ENCODE data around the gene FUOM. TPM values are rescaled to one million over a fixed set of nuclear protein-coding genes. Genes with fewer than 3 reads are reported as not detected.
"Not testable (repeated sequence)": the region's sequence is repeated elsewhere in the genome, so short reads cannot be mapped to it uniquely, and the experiment has no call there.

The FUOM gene
- total and polyA plus RNA-seq, 2 experiments from 2014 or later, result 30.8 to 33.9 TPM

GRCh38 chr10:133388236-133388972 lies 30.6 kb upstream of the FUOM start:
- peaks cover under 1% of the 10 kb centered on the region; the same call in 1 of the 3 replicates for H3K4me1 Mint-ChIP-seq
- Histone ChIP-seq H2AFZ (no peak overlapping the region), H4K20me1 (replicated peaks; ENCODE audit: insufficient read depth) (no peaks in the 10 kb centered on the region), H3K4me1 (ENCODE audit: insufficient read depth) (no peaks in the 10 kb centered on the region), H3K4me3 (no peak overlapping the region), H3K27me3 (ENCODE audit: insufficient read depth) (no peaks in the 10 kb centered on the region), H3K27ac (ENCODE audit: low read depth) (no peak overlapping the region), H3F3A (replicated peaks; ENCODE audit: low read depth) (no peaks in the 10 kb centered on the region), H3K9me2 (ENCODE audit: insufficient read depth) (no peaks in the 10 kb centered on the region), H3K79me2 (replicated peaks; ENCODE audit: insufficient read depth) (no peaks in the 10 kb centered on the region), H3K4me2 (no peak overlapping the region), H3K36me3 (ENCODE audit: insufficient read depth) (no peaks in the 10 kb centered on the region; the same call in 1 of the 2 replicates)
- H3K4me3 Mint-ChIP-seq, result no peak overlapping the region
- no peaks in the 10 kb centered on the region for H3K9me3 Mint-ChIP-seq
- DNase-seq (ENCODE audit: low spot score) (no peak), ATAC-seq (no peak)
- H3K27me3 Mint-ChIP-seq (ENCODE audit: insufficient read depth, low read depth, poor library complexity), result no peaks in the 10 kb centered on the region
- TF ChIP-seq EZH2phosphoT487 (IDR thresholded peaks at IDR 0.05; ENCODE audit: unreplicated experiment) (no peak), REST (IDR thresholded peaks at IDR 0.05; ENCODE audit: unreplicated experiment) (no peak), ZNF331 (CRISPR knock-in tag; IDR thresholded peaks at IDR 0.05; ENCODE audit: low read depth) (no peak), NANOG (IDR thresholded peaks at IDR 0.05; ENCODE audit: borderline replicate concordance) (no peak), ZNF114 (CRISPR knock-in tag; IDR thresholded peaks at IDR 0.05) (no peak), JUNB (IDR thresholded peaks at IDR 0.05; ENCODE audit: unreplicated experiment) (no peak)
- TF ChIP-seq, protein P1, sequence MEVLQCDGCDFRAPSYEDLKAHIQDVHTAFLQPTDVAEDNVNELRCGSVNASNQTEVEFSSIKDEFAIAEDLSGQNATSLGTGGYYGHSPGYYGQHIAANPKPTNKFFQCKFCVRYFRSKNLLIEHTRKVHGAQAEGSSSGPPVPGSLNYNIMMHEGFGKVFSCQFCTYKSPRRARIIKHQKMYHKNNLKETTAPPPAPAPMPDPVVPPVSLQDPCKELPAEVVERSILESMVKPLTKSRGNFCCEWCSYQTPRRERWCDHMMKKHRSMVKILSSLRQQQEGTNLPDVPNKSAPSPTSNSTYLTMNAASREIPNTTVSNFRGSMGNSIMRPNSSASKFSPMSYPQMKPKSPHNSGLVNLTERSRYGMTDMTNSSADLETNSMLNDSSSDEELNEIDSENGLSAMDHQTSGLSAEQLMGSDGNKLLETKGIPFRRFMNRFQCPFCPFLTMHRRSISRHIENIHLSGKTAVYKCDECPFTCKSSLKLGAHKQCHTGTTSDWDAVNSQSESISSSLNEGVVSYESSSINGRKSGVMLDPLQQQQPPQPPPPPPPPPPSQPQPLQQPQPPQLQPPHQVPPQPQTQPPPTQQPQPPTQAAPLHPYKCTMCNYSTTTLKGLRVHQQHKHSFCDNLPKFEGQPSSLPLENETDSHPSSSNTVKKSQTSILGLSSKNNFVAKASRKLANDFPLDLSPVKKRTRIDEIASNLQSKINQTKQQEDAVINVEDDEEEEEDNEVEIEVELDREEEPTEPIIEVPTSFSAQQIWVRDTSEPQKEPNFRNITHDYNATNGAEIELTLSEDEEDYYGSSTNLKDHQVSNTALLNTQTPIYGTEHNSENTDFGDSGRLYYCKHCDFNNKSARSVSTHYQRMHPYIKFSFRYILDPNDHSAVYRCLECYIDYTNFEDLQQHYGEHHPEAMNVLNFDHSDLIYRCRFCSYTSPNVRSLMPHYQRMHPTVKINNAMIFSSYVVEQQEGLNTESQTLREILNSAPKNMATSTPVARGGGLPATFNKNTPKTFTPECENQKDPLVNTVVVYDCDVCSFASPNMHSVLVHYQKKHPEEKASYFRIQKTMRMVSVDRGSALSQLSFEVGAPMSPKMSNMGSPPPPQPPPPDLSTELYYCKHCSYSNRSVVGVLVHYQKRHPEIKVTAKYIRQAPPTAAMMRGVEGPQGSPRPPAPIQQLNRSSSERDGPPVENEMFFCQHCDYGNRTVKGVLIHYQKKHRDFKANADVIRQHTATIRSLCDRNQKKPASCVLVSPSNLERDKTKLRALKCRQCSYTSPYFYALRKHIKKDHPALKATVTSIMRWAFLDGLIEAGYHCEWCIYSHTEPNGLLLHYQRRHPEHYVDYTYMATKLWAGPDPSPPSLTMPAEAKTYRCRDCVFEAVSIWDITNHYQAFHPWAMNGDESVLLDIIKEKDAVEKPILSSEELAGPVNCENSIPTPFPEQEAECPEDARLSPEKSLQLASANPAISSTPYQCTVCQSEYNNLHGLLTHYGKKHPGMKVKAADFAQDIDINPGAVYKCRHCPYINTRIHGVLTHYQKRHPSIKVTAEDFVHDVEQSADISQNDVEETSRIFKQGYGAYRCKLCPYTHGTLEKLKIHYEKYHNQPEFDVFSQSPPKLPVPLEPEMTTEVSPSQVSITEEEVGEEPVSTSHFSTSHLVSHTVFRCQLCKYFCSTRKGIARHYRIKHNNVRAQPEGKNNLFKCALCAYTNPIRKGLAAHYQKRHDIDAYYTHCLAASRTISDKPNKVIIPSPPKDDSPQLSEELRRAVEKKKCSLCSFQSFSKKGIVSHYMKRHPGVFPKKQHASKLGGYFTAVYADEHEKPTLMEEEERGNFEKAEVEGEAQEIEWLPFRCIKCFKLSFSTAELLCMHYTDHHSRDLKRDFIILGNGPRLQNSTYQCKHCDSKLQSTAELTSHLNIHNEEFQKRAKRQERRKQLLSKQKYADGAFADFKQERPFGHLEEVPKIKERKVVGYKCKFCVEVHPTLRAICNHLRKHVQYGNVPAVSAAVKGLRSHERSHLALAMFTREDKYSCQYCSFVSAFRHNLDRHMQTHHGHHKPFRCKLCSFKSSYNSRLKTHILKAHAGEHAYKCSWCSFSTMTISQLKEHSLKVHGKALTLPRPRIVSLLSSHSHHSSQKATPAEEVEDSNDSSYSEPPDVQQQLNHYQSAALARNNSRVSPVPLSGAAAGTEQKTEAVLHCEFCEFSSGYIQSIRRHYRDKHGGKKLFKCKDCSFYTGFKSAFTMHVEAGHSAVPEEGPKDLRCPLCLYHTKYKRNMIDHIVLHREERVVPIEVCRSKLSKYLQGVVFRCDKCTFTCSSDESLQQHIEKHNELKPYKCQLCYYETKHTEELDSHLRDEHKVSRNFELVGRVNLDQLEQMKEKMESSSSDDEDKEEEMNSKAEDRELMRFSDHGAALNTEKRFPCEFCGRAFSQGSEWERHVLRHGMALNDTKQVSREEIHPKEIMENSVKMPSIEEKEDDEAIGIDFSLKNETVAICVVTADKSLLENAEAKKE (CRISPR knock-in tag; IDR thresholded peaks at IDR 0.05), result no peak
- TF ChIP-seq, protein P2, sequence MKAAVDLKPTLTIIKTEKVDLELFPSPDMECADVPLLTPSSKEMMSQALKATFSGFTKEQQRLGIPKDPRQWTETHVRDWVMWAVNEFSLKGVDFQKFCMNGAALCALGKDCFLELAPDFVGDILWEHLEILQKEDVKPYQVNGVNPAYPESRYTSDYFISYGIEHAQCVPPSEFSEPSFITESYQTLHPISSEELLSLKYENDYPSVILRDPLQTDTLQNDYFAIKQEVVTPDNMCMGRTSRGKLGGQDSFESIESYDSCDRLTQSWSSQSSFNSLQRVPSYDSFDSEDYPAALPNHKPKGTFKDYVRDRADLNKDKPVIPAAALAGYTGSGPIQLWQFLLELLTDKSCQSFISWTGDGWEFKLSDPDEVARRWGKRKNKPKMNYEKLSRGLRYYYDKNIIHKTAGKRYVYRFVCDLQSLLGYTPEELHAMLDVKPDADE (IDR thresholded peaks at IDR 0.05), result no peak
- TF ChIP-seq, protein P3, sequence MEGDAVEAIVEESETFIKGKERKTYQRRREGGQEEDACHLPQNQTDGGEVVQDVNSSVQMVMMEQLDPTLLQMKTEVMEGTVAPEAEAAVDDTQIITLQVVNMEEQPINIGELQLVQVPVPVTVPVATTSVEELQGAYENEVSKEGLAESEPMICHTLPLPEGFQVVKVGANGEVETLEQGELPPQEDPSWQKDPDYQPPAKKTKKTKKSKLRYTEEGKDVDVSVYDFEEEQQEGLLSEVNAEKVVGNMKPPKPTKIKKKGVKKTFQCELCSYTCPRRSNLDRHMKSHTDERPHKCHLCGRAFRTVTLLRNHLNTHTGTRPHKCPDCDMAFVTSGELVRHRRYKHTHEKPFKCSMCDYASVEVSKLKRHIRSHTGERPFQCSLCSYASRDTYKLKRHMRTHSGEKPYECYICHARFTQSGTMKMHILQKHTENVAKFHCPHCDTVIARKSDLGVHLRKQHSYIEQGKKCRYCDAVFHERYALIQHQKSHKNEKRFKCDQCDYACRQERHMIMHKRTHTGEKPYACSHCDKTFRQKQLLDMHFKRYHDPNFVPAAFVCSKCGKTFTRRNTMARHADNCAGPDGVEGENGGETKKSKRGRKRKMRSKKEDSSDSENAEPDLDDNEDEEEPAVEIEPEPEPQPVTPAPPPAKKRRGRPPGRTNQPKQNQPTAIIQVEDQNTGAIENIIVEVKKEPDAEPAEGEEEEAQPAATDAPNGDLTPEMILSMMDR (conservative IDR thresholded peaks at IDR 0.05; ENCODE audit: low read depth in 2 of 2), result no peak
- 0 out of 3 replicates have a peak, but pooled peaks cover 3% of the 10 kb centered on the region for H3K36me3 Mint-ChIP-seq (ENCODE audit: low read depth)
- no peak overlapping the region for H3K27ac Mint-ChIP-seq

- H3K4me3 Mint-ChIP-seq; H4K20me1 ChIP-seq (replicated peaks; ENCODE audit: insufficient read depth); ATAC-seq; H3K27me3 Mint-ChIP-seq (ENCODE audit: insufficient read depth, low read depth, poor library complexity); H3K4me1 Mint-ChIP-seq; H3K27me3 ChIP-seq (ENCODE audit: insufficient read depth); H3K4me2 ChIP-seq; H3K4me1 ChIP-seq (ENCODE audit: insufficient read depth); H3K79me2 ChIP-seq (replicated peaks; ENCODE audit: insufficient read depth); H3K27ac Mint-ChIP-seq; H2AFZ ChIP-seq; H3K9me3 Mint-ChIP-seq; H3K4me3 ChIP-seq; H3K36me3 ChIP-seq (ENCODE audit: insufficient read depth); DNase-seq (ENCODE audit: low spot score); H3K36me3 Mint-ChIP-seq (ENCODE audit: low read depth); H3K27ac ChIP-seq (ENCODE audit: low read depth); H3K9me2 ChIP-seq (ENCODE audit: insufficient read depth); H3F3A ChIP-seq (replicated peaks; ENCODE audit: low read depth): not testable (repeated sequence)
These were observed 29.1 kb upstream of the FUOM start for GRCh38 chr10:133386951-133387350.

Measured in GM23338 (cell line).